H7 (cell line): ENCODE measurements around the gene MYBBP1A. TPM values are rescaled to one million over a fixed set of nuclear protein-coding genes. Genes with fewer than 3 reads are reported as not detected.

ENCODE experiments used
- DNase-seq: peaks from one replicate; pipeline ENCODE4 v3.0.0; 2012
- H3K27me3 ChIP-seq: 2 replicates; pipeline ENCODE4 v1.6.0; 2011; ENCODE audit warnings: mild to moderate bottlenecking, low read length; ENCODE audit not compliant: control insufficient read depth, insufficient read depth
- H3K36me3 ChIP-seq: replicated peaks from 2 replicates; pipeline ENCODE4 v1.5.1; 2011; ENCODE audit warnings: low read length; ENCODE audit not compliant: control insufficient read depth, insufficient read depth
- H3K4me3 ChIP-seq: 2 replicates; pipeline ENCODE4 v1.5.1; 2011; ENCODE audit warnings: low read depth, mild to moderate bottlenecking, control low read depth, low read length, moderate library complexity; ENCODE audit not compliant: insufficient read depth
- total RNA-seq: library from RNA; depleted of rRNA; stranded (reverse); fragments of >200 nt; shearing (Covaris generic); gene quantifications from 2 replicates; pipeline ENCODE4 v1.2.3, GENCODE V29; 2014

MYBBP1A gene
- total RNA-seq, 1 experiment from 2014 or later: 149 TPM

- DNase-seq: no peak
- Histone ChIP-seq H3K27me3 (no peaks in the 10 kb centered on the region; the same call in 1 of the 2 replicates), H3K4me3 (no peak overlapping the region), H3K36me3 (no peaks in the 10 kb centered on the region)
Observed at GRCh38 chr17:4508207-4508606, 47.0 kb downstream of the MYBBP1A start.

GRCh38 chr17:4507361-4508111, 47.6 kb downstream of the MYBBP1A start:
- no peak for DNase-seq
- no peaks in the 10 kb centered on the region for H3K36me3 ChIP-seq
- H3K27me3 ChIP-seq: no peaks in the 10 kb centered on the region; the same call in 1 of the 2 replicates
- H3K4me3 ChIP-seq: no peak overlapping the region

GRCh38 chr17:4506892-4507291, 48.3 kb downstream of the MYBBP1A start:
- no peaks in the 10 kb centered on the region; the same call in 1 of the 2 replicates for H3K27me3 ChIP-seq
- no peak overlapping the region for H3K4me3 ChIP-seq
- no peaks in the 10 kb centered on the region for H3K36me3 ChIP-seq
- no peak for DNase-seq

DNA sequence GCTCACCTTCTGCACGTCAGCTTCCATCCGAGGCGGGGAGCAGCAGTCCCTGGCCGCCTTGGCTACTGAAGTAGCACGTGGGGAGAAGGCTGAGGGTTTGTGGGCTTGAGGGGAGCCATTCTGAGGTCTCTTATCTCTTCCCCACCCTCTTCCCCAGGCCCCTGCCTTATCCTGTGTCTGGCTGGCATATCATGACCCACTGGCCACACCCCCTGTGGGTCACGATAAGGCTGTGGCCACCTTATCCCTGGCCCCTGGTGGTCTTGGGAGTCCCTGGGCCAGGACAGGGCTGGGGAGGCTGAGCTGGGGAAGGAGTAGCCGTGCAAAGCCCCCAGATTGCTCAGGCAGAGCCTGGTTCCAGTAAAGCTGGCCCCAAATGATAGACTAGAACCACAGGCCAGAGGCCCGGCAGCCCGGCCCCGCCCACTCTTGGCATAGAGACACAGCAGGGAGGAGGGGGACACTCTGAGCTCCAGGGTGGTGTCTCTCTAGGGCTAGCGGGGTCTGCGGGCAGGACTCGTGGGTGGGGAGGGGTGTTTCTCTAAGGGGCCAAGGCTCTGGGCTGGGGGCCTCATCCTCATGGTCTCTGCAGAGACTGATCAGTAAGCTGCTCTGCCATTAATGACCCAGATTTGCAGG, 48.9 kb downstream of the MYBBP1A start:
- Histone ChIP-seq H3K36me3 (no peaks in the 10 kb centered on the region), H3K4me3 (no peak overlapping the region)
- no peak for DNase-seq

GRCh38 chr17:4505187-4505586, 50.0 kb downstream of the MYBBP1A start:
- peaks cover 14% of the 10 kb centered on the region for H3K27me3 ChIP-seq
- no peak for DNase-seq
- no peak overlapping the region for H3K4me3 ChIP-seq
- no peaks in the 10 kb centered on the region for H3K36me3 ChIP-seq

More for the DNA sequence above, 48.9 kb downstream of the MYBBP1A start:
- peaks cover 4% of the 10 kb centered on the region for H3K27me3 ChIP-seq

- no peaks in the 10 kb centered on the region for H3K36me3 ChIP-seq
- no peak overlapping the region for H3K4me3 ChIP-seq
- H3K27me3 ChIP-seq: peaks cover 24% of the 10 kb centered on the region
- DNase-seq: no peak
Observed at GRCh38 chr17:4504188-4504587, 51.0 kb downstream of the MYBBP1A start.

- H3K27me3 ChIP-seq: peaks cover 26% of the 10 kb centered on the region
- H3K4me3 ChIP-seq: no peak overlapping the region
- DNase-seq: no peak
- H3K36me3 ChIP-seq: no peaks in the 10 kb centered on the region
Observed at GRCh38 chr17:4503283-4504025, 51.7 kb downstream of the MYBBP1A start.

DNA sequence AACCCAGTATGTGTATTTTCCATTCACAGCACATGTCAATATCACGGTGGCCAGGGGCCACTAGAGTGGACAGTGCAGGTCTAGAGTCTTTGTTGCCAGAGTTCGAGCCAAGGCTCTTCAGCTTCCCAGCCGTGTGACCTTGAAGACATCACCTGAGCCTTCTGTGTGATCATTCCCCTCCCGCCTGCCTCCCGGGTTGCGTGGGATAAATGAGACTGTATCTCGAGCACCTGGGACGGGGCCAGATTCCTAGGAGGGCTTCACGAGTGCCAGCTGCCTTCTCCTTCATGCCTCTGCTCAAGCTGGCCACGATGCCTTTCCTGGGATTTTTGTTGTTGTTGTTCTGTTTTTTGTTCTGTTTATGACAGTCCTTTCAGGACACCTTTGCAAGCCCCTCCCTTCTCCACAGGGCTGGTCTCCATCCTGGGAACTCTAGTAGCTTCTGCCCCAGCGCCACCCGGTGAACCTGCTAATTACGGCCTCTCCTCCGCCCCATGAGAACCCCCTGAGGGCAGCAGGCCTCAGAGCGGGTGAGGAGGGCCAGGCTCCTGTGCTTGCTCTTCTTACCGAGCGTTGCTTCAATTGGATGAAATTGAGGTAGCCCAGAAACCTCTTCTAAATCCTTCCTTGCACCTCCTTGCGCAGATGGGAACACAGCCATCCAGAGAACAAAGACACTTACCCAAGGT, 52.6 kb downstream of the MYBBP1A start:
- H3K4me3 ChIP-seq: no peak overlapping the region
- H3K27me3 ChIP-seq: peaks cover 34% of the 10 kb centered on the region
- H3K36me3 ChIP-seq: no peaks in the 10 kb centered on the region
- no peak for DNase-seq

DNA sequence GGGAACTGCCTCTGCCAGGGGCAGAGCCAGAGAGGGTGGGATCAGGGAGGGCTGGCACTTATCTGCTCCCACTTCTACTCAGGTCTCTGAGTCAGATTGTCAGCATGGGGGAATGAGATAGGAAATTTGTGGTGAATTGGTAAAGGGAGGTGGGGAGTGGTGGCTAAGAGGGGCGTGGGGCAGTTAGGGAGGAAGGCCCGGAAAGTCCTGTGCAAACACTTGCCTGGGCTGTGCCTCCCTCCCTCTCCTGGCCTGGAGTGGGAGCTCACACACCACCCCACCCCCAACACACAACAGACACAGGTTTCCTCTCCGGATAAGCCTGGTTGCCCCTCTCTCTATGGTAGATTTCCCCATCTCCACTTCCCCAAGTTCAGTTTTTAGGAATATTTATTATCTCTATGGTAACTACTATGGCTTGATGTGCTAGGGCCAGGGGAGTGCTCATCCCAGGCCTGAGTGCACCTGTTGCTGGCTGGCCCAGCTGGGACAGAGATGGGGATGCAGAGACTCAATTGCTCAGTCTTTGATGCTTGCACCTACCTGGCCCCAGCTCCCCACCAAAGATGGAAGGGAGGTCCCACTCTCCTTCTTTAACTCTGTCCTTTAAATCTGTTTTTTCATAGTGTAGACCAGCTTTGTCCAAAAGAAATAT, 53.8 kb downstream of the MYBBP1A start:
- H3K27me3 ChIP-seq: peaks cover 45% of the 10 kb centered on the region
- no peak overlapping the region for H3K4me3 ChIP-seq
- DNase-seq: no peak
- no peaks in the 10 kb centered on the region for H3K36me3 ChIP-seq

DNA sequence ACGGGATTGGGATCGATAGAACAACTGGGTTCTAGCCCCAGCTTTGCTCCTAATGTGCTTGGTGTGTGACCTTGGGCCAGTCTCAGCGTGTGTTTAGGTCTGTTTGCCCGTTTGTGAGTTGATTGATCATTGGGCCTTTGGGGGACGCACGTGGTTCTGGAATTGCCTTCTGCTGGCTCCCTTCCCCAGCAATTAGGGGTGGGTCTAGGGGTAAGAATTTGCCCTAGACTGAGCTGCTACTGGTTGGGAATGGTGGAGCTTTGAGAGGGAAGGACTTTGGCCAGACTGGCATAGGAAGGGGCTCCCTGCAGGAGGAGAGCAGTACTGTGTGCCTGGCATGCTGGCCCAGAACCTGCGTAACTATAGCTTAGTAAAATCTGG, 55.0 kb downstream of the MYBBP1A start:
- H3K27me3 ChIP-seq: peaks cover 45% of the 10 kb centered on the region
- peak overlapping the region; percentile 45; the same call in 1 of the 2 replicates for H3K4me3 ChIP-seq
- no peak for DNase-seq
- no peaks in the 10 kb centered on the region for H3K36me3 ChIP-seq

- Histone ChIP-seq H3K27me3 (peaks cover 45% of the 10 kb centered on the region), H3K36me3 (no peaks in the 10 kb centered on the region), H3K4me3 (peak overlapping the region; percentile 45)
- peak; percentile 89 for DNase-seq
Observed at GRCh38 chr17:4499431-4500190, 55.6 kb downstream of the MYBBP1A start.

DNA sequence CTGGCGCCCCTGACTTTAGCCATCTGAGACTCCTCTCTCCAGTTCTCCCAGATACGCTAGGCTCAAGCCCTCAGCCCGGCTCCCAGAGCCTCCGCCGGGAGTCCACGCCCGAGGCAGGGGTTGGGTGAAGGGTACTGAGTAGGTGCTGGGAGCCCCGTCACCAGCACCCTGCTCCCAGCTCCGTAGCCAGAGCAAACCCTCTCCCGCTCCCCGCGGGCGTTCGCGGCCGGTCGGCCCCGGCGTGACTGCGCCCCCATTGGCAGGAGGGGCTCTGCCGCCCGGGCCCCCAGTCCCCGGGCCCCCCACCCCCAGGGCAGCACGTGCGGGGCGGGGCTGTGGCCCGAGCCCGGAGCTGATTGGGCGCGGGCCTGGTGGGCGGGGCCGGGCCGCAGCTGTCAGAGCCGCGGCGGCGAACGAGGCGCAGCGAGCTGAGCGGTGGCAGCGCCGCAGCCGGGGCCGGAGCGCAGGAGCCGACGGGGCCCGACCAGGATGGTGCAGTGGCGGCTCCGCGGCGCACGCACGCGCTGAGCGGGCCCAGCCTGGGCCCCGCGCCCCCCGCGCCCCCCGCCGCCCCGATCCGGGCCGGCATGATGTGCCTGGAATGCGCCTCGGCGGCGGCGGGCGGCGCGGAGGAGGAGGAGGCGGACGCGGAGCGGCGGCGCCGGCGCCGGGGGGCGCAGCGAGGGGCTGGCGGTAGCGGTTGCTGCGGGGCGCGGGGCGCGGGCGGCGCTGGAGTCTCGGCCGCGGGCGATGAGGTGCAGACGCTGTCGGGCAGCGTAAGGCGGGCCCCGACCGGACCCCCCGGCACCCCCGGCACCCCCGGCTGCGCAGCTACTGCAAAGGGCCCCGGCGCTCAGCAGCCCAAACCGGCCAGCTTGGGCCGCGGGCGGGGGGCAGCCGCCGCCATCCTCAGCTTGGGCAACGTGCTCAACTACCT, 56.5 kb downstream of the MYBBP1A start, which contains the start of gene SPNS2:
SPNS2 (plus strand) TSS at position 421 of the 937 bp plus-strand sequence; CDS start at position 588, 167 bp downstream.
- Histone ChIP-seq H3K36me3 (no peaks in the 10 kb centered on the region), H3K4me3 (peak within 1 kb of the TSS; percentile 45), H3K27me3 (peaks cover 45% of the 10 kb centered on the region)
- DNase-seq: peak; percentile 99
